WI38 (cell line): ENCODE measurements around the gene CD96.

Experiments
- H3K4me3 ChIP-seq: 2 replicates; pipeline ENCODE4 v1.5.1; 2011; ENCODE audit warnings: low read depth, mild to moderate bottlenecking, control low read depth, low read length
- TF ChIP-seq, protein P1 (sequence below): IDR thresholded peaks from 2 replicates; pipeline ENCODE4 v1.5.1; 2012; ENCODE audit warnings: low read depth, mild to moderate bottlenecking, control low read depth, low read length

CD96 gene

DNA sequence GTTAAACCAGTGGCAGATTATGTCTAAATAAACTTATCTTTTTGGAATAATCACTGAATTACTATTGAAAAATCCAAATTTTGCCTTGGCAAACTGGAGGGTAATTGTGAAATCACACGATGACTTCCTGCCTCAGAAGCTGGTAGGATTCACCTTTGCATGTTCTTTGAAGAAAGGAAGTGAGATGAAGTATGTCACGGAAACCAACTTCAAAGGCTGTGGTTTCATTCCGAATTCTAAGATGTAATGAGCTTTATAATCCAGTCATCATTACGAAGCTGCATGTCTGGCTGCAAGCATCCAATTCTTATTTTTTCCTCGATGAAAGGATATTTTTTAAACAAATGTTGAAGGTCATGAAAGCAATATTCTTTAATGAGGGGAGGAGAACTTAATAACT lies 68.2 kb downstream of the CD96 start:
- H3K4me3 ChIP-seq, result no peak overlapping the region
- TF ChIP-seq, protein P1, sequence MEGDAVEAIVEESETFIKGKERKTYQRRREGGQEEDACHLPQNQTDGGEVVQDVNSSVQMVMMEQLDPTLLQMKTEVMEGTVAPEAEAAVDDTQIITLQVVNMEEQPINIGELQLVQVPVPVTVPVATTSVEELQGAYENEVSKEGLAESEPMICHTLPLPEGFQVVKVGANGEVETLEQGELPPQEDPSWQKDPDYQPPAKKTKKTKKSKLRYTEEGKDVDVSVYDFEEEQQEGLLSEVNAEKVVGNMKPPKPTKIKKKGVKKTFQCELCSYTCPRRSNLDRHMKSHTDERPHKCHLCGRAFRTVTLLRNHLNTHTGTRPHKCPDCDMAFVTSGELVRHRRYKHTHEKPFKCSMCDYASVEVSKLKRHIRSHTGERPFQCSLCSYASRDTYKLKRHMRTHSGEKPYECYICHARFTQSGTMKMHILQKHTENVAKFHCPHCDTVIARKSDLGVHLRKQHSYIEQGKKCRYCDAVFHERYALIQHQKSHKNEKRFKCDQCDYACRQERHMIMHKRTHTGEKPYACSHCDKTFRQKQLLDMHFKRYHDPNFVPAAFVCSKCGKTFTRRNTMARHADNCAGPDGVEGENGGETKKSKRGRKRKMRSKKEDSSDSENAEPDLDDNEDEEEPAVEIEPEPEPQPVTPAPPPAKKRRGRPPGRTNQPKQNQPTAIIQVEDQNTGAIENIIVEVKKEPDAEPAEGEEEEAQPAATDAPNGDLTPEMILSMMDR, result no peak

DNA sequence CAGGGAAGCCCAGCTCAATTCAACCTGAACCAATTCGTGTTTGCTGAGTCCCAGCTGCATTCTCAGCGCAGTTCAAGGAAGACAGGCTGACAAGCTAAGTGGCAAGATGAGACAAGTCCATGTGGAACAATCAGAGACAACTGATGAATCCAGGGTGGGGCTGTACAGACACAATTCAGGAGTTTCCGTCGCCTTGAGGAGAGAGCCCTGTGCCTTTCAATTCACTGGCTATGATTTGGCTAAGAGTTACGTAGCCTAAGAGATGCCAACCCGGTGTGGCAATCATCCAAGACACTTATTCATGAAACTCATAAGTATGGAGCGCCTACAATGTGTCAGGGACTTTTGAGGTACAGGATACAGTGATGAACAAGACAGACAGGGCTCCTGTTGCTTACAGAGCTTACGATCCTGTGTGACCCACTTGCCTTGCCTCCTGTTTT lies 68.6 kb downstream of the CD96 start:
- TF ChIP-seq, protein P1, result no peak
- no peak overlapping the region for H3K4me3 ChIP-seq

DNA sequence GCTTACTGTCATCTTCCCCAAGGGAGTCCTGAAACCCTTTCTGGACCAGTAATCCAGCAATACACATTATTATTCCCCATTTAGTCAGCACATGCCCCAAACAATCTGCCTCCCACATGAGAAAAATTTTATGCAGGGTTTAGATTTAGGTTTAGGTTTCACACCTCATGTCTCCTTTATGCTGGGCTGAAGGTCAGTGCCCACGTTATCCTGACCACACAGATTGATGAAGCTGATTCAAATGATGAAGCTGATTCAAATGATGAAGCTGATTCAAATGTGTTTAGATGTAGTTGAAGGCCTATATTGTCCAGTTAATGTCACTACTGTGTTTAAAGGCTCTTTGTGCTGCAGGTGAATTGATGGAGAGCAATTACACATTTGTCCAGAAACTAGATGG lies 71.3 kb downstream of the CD96 start:
- H3K4me3 ChIP-seq, result no peak overlapping the region
- TF ChIP-seq, protein P1, result no peak

DNA sequence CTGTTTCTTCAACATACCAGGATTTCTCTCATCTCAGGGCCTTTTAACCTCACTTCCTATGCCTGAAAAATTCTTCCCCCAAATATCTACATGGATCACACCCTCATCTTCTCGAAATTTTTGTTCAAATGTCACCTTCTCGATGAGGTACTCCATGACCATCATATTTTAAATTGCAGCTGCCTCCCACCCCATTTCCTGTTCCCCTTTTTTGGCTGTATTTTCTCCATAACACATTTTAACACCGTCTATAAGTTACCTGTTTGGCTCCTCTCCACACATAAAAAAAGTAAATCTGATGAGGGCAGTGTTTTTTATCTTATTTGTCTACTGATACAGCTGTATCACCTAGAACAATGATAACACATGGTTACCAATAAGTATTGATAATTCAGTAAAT lies 73.9 kb downstream of the CD96 start:
- TF ChIP-seq, protein P1, result no peak
- H3K4me3 ChIP-seq, result no peak overlapping the region

DNA sequence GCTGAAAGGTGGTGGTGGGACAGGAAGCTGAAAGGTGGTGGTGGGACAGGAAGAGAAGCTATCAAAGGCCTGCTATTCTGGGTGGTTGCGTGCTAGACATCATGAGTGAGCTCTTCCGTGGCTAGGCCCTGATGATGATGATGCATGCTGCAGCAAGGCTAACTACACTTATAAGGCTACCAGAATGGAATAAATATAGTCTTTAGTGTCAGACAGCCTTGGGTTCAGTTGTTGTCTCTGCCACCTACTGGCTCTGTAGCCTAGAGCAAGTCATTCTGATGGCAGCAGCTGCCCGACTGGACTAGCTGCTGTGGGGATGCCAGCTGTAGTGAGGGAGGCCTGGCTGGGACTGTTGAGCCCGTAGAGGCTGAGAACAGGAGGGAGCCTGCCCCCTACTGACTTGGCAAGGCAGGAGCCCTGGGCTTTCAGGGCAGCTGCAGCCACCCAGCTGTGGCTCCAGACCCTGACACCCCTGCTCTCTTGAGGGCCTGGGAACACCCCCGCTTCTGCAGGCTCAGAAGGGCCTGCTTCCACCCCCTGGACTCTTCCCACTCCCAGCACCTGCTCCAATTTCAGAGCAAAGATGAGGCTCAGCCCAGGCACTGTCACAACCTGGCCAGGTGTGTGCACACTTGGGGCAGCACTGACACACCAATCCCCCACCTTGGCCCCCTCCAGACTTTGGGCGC lies 74.6 kb downstream of the CD96 start:
- TF ChIP-seq, protein P1, result peak; percentile 30

DNA sequence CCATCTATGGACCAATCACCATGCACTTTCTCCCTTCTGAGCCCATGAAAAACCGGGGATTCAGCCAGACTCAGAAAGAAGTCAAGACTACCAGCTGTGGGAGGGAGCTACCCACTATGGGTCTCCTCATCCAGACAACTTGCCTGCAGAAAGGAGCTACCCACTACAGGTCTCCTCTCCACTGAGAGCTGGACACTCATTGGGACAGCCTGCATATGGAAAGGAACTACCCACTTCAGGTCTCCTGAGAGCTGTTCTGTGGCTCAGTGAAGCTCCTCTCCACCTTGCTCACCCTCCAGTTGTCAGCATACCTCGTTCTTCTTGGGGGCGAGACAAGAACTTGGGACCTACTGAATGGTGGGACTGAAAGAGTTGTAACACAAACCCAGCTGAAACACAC lies 75.4 kb downstream of the CD96 start:
- TF ChIP-seq, protein P1, result no peak

More for the DNA sequence above, 74.6 kb downstream of the CD96 start:
- no peak overlapping the region for H3K4me3 ChIP-seq

DNA sequence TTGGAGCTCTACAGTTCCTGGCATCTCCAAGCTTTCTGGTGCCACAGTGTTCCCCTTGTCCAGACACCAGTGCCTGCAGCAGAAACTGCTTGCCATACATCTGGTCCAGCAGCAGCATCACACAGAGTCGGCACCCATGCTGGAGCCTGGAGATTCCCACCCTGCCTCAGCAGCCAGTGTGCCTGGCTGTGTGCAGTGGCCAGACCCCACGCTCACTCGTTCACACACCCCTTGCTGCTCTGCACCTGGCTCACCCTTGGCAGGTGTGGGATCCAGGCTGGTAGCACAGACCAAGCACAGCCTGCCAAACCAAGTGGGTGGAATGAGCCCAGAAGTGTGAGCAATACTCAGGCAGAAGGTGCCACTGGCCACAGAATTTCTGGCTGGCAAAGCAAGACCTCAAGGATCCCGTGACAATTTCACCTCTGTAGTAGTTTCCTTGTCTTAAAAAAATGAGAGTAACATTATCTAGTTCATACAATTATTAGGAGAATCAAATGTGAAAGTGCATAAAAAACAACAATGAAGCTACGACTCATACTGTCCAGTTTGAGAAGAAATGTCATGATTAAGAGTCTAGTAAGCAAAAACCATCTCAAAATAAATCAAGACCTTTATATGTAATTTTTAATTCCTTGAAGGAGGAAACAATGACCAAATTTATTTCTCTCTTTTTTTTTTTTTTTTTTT lies 76.1 kb downstream of the CD96 start:
- TF ChIP-seq, protein P1, result no peak
- no peak overlapping the region for H3K4me3 ChIP-seq

More for the DNA sequence above, 75.4 kb downstream of the CD96 start:
- no peak overlapping the region for H3K4me3 ChIP-seq
